Adrenal gland (tissue), 12 donors: ENCODE measurements around the gene PACS1. TPM values are rescaled to one million over a fixed set of nuclear protein-coding genes. Genes with fewer than 3 reads are reported as not detected.

Source experiments
- DNase-seq, 7 donors: peaks; one replicate each; pipeline ENCODE4 v3.0.0-alpha.2; 2019 to 2020
- H3K27ac ChIP-seq, 5 donors: fragments of 200-600 bp; sonication (generic) in 4 of 5; 1 replicate in 3 of 5; 2 replicates in 2 of 5; pipeline versions ENCODE4 v1.5.1 to v1.8.0; 2016 to 2020; ENCODE audit warnings: mild to moderate bottlenecking in 1 of 5
- H3K27me3 ChIP-seq: fragments of 200-600 bp; 2 replicates; pipeline ENCODE4 v1.8.0; 2021
- H3K36me3 ChIP-seq, 2 donors: fragments of 200-600 bp; replicated peaks in 1 of 2; 1 replicate in 1 of 2; 2 replicates in 1 of 2; pipeline versions ENCODE4 v1.5.1 to v1.8.0; 2018 to 2022
- H3K4me1 ChIP-seq, 2 donors: fragments of 200-600 bp; replicated peaks in 1 of 2; 1 replicate in 1 of 2; 2 replicates in 1 of 2; pipeline versions ENCODE4 v1.5.1 to v1.8.0; 2018 to 2021
- H3K4me3 ChIP-seq, 4 donors: fragments of 200-600 bp; sonication (generic) in 3 of 4; one replicate each; pipeline ENCODE4 v1.5.1; 2016 to 2018
- H3K9me3 ChIP-seq, 3 donors: fragments of 200-600 bp; sonication (generic) in 1 of 3; replicated peaks in 1 of 3; 1 replicate in 2 of 3; 2 replicates in 1 of 3; pipeline versions ENCODE4 v1.5.1 to v1.8.0; 2016 to 2021
- CTCF ChIP-seq, 6 experiments: fragments of 450-650 bp in 4 of 6; fragments of 200-600 bp in 2 of 6; sonication (generic) in 1 of 6; IDR thresholded peaks; 1 replicate in 5 of 6; 2 replicates in 1 of 6; pipeline versions ENCODE4 v1.5.1 to v1.8.0; 2016 to 2021; ENCODE audit warnings: antibody characterized with exemption in 6 of 6, mild to moderate bottlenecking in 2 of 6, moderate library complexity in 1 of 6
- POLR2A ChIP-seq, 2 donors: fragments of 450-650 bp; IDR thresholded peaks; one replicate each; pipeline ENCODE4 v1.6.1; 2017; ENCODE audit warnings: antibody characterized with exemption in 2 of 2, mild to moderate bottlenecking in 2 of 2, moderate library complexity in 1 of 2
- WGBS, 4 donors: extraction: QIAGEN DNeasy Blood & Tissue Kit in 2 of 4; methylation state at CpG; one replicate each; pipeline versions ENCODE4 v1.1.5 to v1.1.7; 2013 to 2017; 5-methylcytosine and 5-hydroxymethylcytosine counted together
- intact Hi-C, 2 donors: fragments of 100-400 bp; cut with DNase I; formaldehyde crosslinking; loops; one replicate each; pipeline versions ENCODE4 v1.14.1 to v1.15.0; 2022 to 2023
- polyA plus RNA-seq, 3 donors: library from polyadenylated mRNA; stranded (reverse); fragments of 200-250 nt in 2 of 3; fragments of 350-450 nt in 1 of 3; fragmentation: Illumina TruSeq in 1 of 3; extraction: RNeasy Lipid Tissue Mini Kit (QIAGEN cat#74804) in 1 of 3; gene quantifications; one replicate each; pipeline ENCODE4 v1.2.3, GENCODE V29; 2013 to 2014
- total RNA-seq, 9 donors: library from RNA; depleted of rRNA in 4 of 9; stranded (reverse); fragments of >200 nt in 4 of 9; fragments of 120-200 nt in 1 of 9; fragmentation: NEBNext Ultra II Directional in 1 of 9; extraction: Animal tissue kit (Norgen Biotek cat#: 25700) in 1 of 9; gene quantifications; one replicate each; pipeline versions ENCODE4 v1.1.0 to v1.2.4, GENCODE V29; 2013 to 2023
- donor health status: healthy with polysubstance abuse.
- donor health status: Bipolar disorder and iron deficiency.
- donor health status: DM: yes; HTN: yes; CAD: no.
- donor health status: DM: no; HTN: no; CAD: no.
- donor health status: DM: no; HTN: no; CAD: no.
- donor health status: DM: yes; HTN: yes; CAD: no.

PACS1 gene
- total and polyA plus RNA-seq, 12 donors: 21.1 to 60.5 (median 38.2) TPM

DNA sequence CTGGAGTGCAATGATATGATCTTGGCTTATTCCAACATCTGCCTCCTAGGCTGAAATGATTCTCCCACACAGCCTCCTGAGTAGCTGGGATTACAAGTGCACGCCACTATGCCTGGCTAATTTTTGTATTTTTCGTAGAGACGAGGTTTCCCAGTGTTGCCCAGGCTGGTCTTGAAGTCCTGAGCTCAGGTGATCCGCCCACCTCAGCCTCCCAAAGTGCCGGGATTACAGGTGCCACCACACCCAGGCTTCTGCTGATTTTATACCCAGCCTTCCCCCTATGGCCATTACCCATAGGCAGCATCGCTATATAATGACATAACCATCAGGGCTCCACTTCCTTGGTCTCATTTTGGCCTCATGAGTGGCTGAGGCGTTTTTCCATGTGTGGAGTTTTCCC lies 137.7 kb downstream of the PACS1 start:
- H3K27ac ChIP-seq: no peak overlapping the region
- 92 to 97% (median 96%) methylated on average over 7 of the region's 7 CpGs for WGBS, 4 donors
- intact Hi-C loops: no loop called here
- TF ChIP-seq CTCF (IDR thresholded peaks at IDR 0.05) (no peak), POLR2A (IDR thresholded peaks at IDR 0.05) (no peak)
- peaks cover 8 to 9% of the 10 kb centered on the region in 2 donors for H3K4me1 ChIP-seq
- H3K4me3 ChIP-seq: no peak overlapping the region
- peak in 2 of 7 donors; percentile 9 to 33 for DNase-seq
- H3K36me3 ChIP-seq: no peaks in the 10 kb centered on the region
- no peaks in the 10 kb centered on the region for H3K9me3 ChIP-seq
- H3K27me3 ChIP-seq: no peaks in the 10 kb centered on the region

DNA sequence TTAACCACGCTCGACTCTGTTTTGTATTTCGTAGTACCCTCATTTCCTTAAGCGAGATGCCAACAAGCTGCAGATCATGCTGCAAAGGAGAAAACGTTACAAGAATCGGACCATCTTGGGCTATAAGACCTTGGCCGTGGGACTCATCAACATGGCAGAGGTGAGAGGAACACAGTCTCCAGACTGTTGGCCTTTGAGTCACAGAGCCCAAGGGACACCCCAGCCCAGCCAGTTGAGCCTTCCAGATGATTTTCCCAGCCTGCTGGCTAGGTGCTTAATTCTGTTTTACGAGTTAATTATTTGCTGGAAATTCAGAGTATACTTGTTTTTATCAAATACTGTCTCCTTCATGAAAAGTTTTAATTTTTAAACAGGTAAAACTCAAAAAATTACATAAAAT lies 141.0 kb downstream of the PACS1 start:
- no peak overlapping the region for H3K4me3 ChIP-seq
- TF ChIP-seq CTCF (IDR thresholded peaks at IDR 0.05) (no peak), POLR2A (IDR thresholded peaks at IDR 0.05) (no peak)
- 88 to 96% (median 92%) methylated on average over 8 of the region's 8 CpGs for WGBS, 4 donors
- no peaks in the 10 kb centered on the region for H3K27me3 ChIP-seq
- H3K27ac ChIP-seq: no peak overlapping the region
- DNase-seq: peak in 1 of 7 donors; percentile 39
- H3K4me1 ChIP-seq: peaks cover 8 to 9% of the 10 kb centered on the region in 2 donors
- peaks cover 0 to 3% of the 10 kb centered on the region in 2 donors for H3K36me3 ChIP-seq
- no peaks in the 10 kb centered on the region for H3K9me3 ChIP-seq
- intact Hi-C loops: no loop called here

DNA sequence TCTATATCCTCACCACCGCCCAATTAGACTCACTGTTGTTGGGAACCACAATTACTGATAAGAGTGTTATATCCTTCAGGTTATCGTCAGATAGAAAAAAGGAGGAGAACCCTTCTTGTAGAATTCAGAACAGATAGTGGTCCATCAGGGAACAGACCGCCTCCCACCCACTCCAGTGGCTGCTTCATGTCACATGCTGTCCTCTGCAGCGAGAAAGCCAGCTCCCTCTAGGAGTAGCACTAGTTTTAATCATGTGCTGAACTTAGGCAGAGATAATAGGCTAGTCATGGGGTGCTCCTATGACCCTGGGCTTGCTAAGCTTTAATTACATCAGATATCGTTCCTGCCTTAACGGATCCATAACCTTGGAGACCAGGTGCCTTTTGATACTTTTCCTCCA lies 146.8 kb downstream of the PACS1 start:
- Histone ChIP-seq H3K27ac (no peak overlapping the region), H3K4me3 (no peak overlapping the region), H3K36me3 (peaks cover 0 to 45% of the 10 kb centered on the region in 2 donors), H3K9me3 (no peaks in the 10 kb centered on the region), H3K27me3 (no peaks in the 10 kb centered on the region), H3K4me1 (no peaks in the 10 kb centered on the region)
- TF ChIP-seq POLR2A (IDR thresholded peaks at IDR 0.05): no peak
- TF ChIP-seq CTCF (IDR thresholded peaks at IDR 0.05): no peak
- no peak for DNase-seq
- intact Hi-C loops: no loop called here
- 89 to 97% (median 93%) methylated on average over 6 of the region's 6 CpGs for WGBS, 4 donors

GRCh38 chr11:66218036-66218435 lies 148.0 kb downstream of the PACS1 start:
- intact Hi-C loops: no loop called here
- H3K9me3 ChIP-seq: no peaks in the 10 kb centered on the region
- no peak for DNase-seq
- 75 to 83% (median 83%) methylated on average over 6 of the region's 6 CpGs for WGBS, 4 donors
- H3K4me1 ChIP-seq: no peaks in the 10 kb centered on the region
- peaks cover 0 to 45% of the 10 kb centered on the region in 2 donors for H3K36me3 ChIP-seq
- no peaks in the 10 kb centered on the region for H3K27me3 ChIP-seq
- TF ChIP-seq POLR2A (IDR thresholded peaks at IDR 0.05): no peak
- no peak for TF ChIP-seq CTCF (IDR thresholded peaks at IDR 0.05)
- no peak overlapping the region for H3K4me3 ChIP-seq
- H3K27ac ChIP-seq: no peak overlapping the region
